Activated naive CD4-positive, alpha-beta T cell treated with anti-CD3 and anti-CD28 coated beads for 36 hours (primary cell): ENCODE results near the gene KYNU. TPM values are rescaled to one million over a fixed set of nuclear protein-coding genes. Genes with fewer than 3 reads are reported as not detected.
"Not testable (repeated sequence)": the region's sequence is repeated elsewhere in the genome, so short reads cannot be mapped to it uniquely, and the experiment has no call there.

Experiments used
- CTCF ChIA-PET: fragments of 350-600 bp; sonication (Branson Sonifier 250); formaldehyde crosslinking; loops from one replicate; lab custom pipeline; 2021; ENCODE audit warnings: antibody characterized with exemption; lab: Charles Lee
- DNase-seq: peaks from one replicate; pipeline ENCODE4 v3.0.0-alpha.2; 2020
- H3K27ac Mint-ChIP-seq: one replicate; pipeline ENCODE4 v1.8.0; 2021; ENCODE audit warnings: mild to moderate bottlenecking, mixed read lengths
- H3K27me3 Mint-ChIP-seq: one replicate; pipeline ENCODE4 v1.8.0; 2021; ENCODE audit warnings: low read depth, mixed read lengths
- H3K36me3 Mint-ChIP-seq: one replicate; pipeline ENCODE4 v1.8.0; 2021; ENCODE audit warnings: low read depth, mixed read lengths
- H3K4me1 Mint-ChIP-seq: one replicate; pipeline ENCODE4 v1.8.0; 2021; ENCODE audit warnings: low read depth, mixed read lengths
- H3K4me3 Mint-ChIP-seq: one replicate; pipeline ENCODE4 v1.8.0; 2021; ENCODE audit warnings: mild to moderate bottlenecking, moderate library complexity, mixed read lengths
- H3K9me3 Mint-ChIP-seq: one replicate; pipeline ENCODE4 v1.8.0; 2021; ENCODE audit warnings: mixed read lengths
- intact Hi-C: fragments of 100-400 bp; cut with micrococcal nuclease; formaldehyde crosslinking; loops from one replicate; pipeline ENCODE4 v1.15.1; 2023
- total RNA-seq, 2 experiments: library from RNA; stranded (reverse); gene quantifications; one replicate each; pipeline ENCODE4 v1.2.3, GENCODE V29; 2021

KYNU gene
- total RNA-seq, 2 experiments from 2014 or later: not detected

- intact Hi-C loops: no loop called here
- Mint-ChIP-seq H3K27ac (no peak overlapping the region), H3K36me3 (no peaks in the 10 kb centered on the region), H3K9me3 (no peaks in the 10 kb centered on the region), H3K27me3 (no peaks in the 10 kb centered on the region), H3K4me3 (no peak overlapping the region), H3K4me1 (no peaks in the 10 kb centered on the region)
- no peak for DNase-seq
- CTCF ChIA-PET: interaction anchor here (0.5 to 0.6 kb wide), 2 partner anchors 199 to 1376 kb away, joined by 5 to 6 read pairs; no protein-coding TSS in a partner anchor
These were observed 3.1 kb upstream of the KYNU start for GRCh38 chr2:142874293-142874814.

- Mint-ChIP-seq H3K36me3 (no peaks in the 10 kb centered on the region), H3K9me3 (no peaks in the 10 kb centered on the region), H3K27ac (no peak overlapping the region), H3K4me1 (no peaks in the 10 kb centered on the region), H3K4me3 (no peak overlapping the region), H3K27me3 (no peaks in the 10 kb centered on the region)
- intact Hi-C loops: no loop called here
- CTCF ChIA-PET: interaction anchor here (0.5 to 0.6 kb wide), 2 partner anchors 200 to 1376 kb away, joined by 5 to 6 read pairs; no protein-coding TSS in a partner anchor
- no peak for DNase-seq
These were observed 2.5 kb upstream of the KYNU start for GRCh38 chr2:142875010-142875409.

- CTCF ChIA-PET: no interaction called here
- H3K27me3 Mint-ChIP-seq: no peaks in the 10 kb centered on the region
- H3K36me3 Mint-ChIP-seq: no peaks in the 10 kb centered on the region
- no peaks in the 10 kb centered on the region for H3K4me1 Mint-ChIP-seq
- H3K27ac Mint-ChIP-seq: no peak overlapping the region
- no peaks in the 10 kb centered on the region for H3K9me3 Mint-ChIP-seq
- intact Hi-C loops: no loop called here
- DNase-seq: no peak
- H3K4me3 Mint-ChIP-seq: no peak overlapping the region
These were observed 1.8 kb upstream of the KYNU start for GRCh38 chr2:142875652-142876051.

- Mint-ChIP-seq H3K27me3 (no peaks in the 10 kb centered on the region), H3K27ac (no peak overlapping the region), H3K9me3 (no peaks in the 10 kb centered on the region), H3K36me3 (no peaks in the 10 kb centered on the region), H3K4me3 (no peak overlapping the region), H3K4me1 (no peaks in the 10 kb centered on the region)
- DNase-seq: no peak
- CTCF ChIA-PET: no interaction called here
- intact Hi-C loops: no loop called here
These were observed 1.0 kb upstream of the KYNU start for GRCh38 chr2:142876423-142876822.

- H3K27me3 Mint-ChIP-seq: no peaks in the 10 kb centered on the region
- intact Hi-C loops: no loop called here
- CTCF ChIA-PET: no interaction called here
- no peaks in the 10 kb centered on the region for H3K36me3 Mint-ChIP-seq
- DNase-seq: no peak
- no peaks in the 10 kb centered on the region for H3K9me3 Mint-ChIP-seq
- no peak overlapping the region for H3K4me3 Mint-ChIP-seq
- H3K4me1 Mint-ChIP-seq: no peaks in the 10 kb centered on the region
- H3K27ac Mint-ChIP-seq: no peak overlapping the region
These were observed 691 bp downstream of the KYNU start for GRCh38 chr2:142878031-142878678.

- Mint-ChIP-seq H3K9me3 (no peaks in the 10 kb centered on the region), H3K27me3 (peaks cover 3% of the 10 kb centered on the region), H3K36me3 (no peaks in the 10 kb centered on the region), H3K27ac (no peak overlapping the region), H3K4me1 (no peaks in the 10 kb centered on the region), H3K4me3 (no peak overlapping the region)
- CTCF ChIA-PET: no interaction called here
- intact Hi-C loops: no loop called here
- no peak for DNase-seq
These were observed 1.7 kb downstream of the KYNU start for GRCh38 chr2:142879151-142879550.

GRCh38 chr2:142880279-142880678, 2.8 kb downstream of the KYNU start:
- no peak for DNase-seq
- Mint-ChIP-seq H3K9me3 (no peaks in the 10 kb centered on the region), H3K27ac (no peak overlapping the region), H3K27me3 (peaks cover 3% of the 10 kb centered on the region), H3K36me3 (no peaks in the 10 kb centered on the region), H3K4me1 (no peaks in the 10 kb centered on the region), H3K4me3 (no peak overlapping the region)
- intact Hi-C loops: no loop called here
- CTCF ChIA-PET: no interaction called here

GRCh38 chr2:142881619-142882018, 4.2 kb downstream of the KYNU start:
- peaks cover 3% of the 10 kb centered on the region for H3K27me3 Mint-ChIP-seq
- intact Hi-C loops: no loop called here
- no peaks in the 10 kb centered on the region for H3K4me1 Mint-ChIP-seq
- no peak for DNase-seq
- no peaks in the 10 kb centered on the region for H3K36me3 Mint-ChIP-seq
- no peak overlapping the region for H3K4me3 Mint-ChIP-seq
- H3K9me3 Mint-ChIP-seq: no peaks in the 10 kb centered on the region
- H3K27ac Mint-ChIP-seq: no peak overlapping the region
- CTCF ChIA-PET: interaction anchor here (0.6 kb wide), 1 partner anchor 283 kb away, joined by 4 read pairs; no protein-coding TSS in a partner anchor

GRCh38 chr2:142882500-142882899, 5.0 kb downstream of the KYNU start:
- H3K4me3 Mint-ChIP-seq, DNase-seq, H3K36me3 Mint-ChIP-seq, H3K27ac Mint-ChIP-seq, H3K9me3 Mint-ChIP-seq, H3K27me3 Mint-ChIP-seq, intact Hi-C loops, H3K4me1 Mint-ChIP-seq: not testable (repeated sequence)
- CTCF ChIA-PET: interaction anchor here (0.7 kb wide), 1 partner anchor 112 kb away, joined by 4 read pairs; no protein-coding TSS in a partner anchor

GRCh38 chr2:142883526-142883925, 6.1 kb downstream of the KYNU start:
- Mint-ChIP-seq H3K36me3 (no peaks in the 10 kb centered on the region), H3K27me3 (peaks cover 3% of the 10 kb centered on the region), H3K27ac (no peak overlapping the region), H3K9me3 (no peaks in the 10 kb centered on the region), H3K4me1 (no peaks in the 10 kb centered on the region), H3K4me3 (no peak overlapping the region)
- intact Hi-C loops: no loop called here
- no peak for DNase-seq
- CTCF ChIA-PET: no interaction called here

- no peaks in the 10 kb centered on the region for H3K9me3 Mint-ChIP-seq
- H3K4me3 Mint-ChIP-seq: no peak overlapping the region
- CTCF ChIA-PET: no interaction called here
- peaks cover 3% of the 10 kb centered on the region for H3K27me3 Mint-ChIP-seq
- H3K4me1 Mint-ChIP-seq: no peaks in the 10 kb centered on the region
- no peak for DNase-seq
- no peak overlapping the region for H3K27ac Mint-ChIP-seq
- intact Hi-C loops: no loop called here
- H3K36me3 Mint-ChIP-seq: no peaks in the 10 kb centered on the region
These were observed 8.1 kb downstream of the KYNU start for GRCh38 chr2:142885543-142885942.

- intact Hi-C loops: no loop called here
- no peak for DNase-seq
- peaks cover 2% of the 10 kb centered on the region for H3K27me3 Mint-ChIP-seq
- H3K9me3 Mint-ChIP-seq: no peaks in the 10 kb centered on the region
- CTCF ChIA-PET: no interaction called here
- H3K4me1 Mint-ChIP-seq: no peaks in the 10 kb centered on the region
- no peaks in the 10 kb centered on the region for H3K36me3 Mint-ChIP-seq
- no peak overlapping the region for H3K27ac Mint-ChIP-seq
- no peak overlapping the region for H3K4me3 Mint-ChIP-seq
These were observed 15.3 kb downstream of the KYNU start for GRCh38 chr2:142892715-142893114.

- CTCF ChIA-PET: no interaction called here
- H3K4me3 Mint-ChIP-seq: no peak overlapping the region
- no peaks in the 10 kb centered on the region for H3K9me3 Mint-ChIP-seq
- no peak overlapping the region for H3K27ac Mint-ChIP-seq
- intact Hi-C loops: no loop called here
- peaks cover 2% of the 10 kb centered on the region for H3K27me3 Mint-ChIP-seq
- H3K36me3 Mint-ChIP-seq: no peaks in the 10 kb centered on the region
- H3K4me1 Mint-ChIP-seq: no peaks in the 10 kb centered on the region
- no peak for DNase-seq
These were observed 15.8 kb downstream of the KYNU start for GRCh38 chr2:142893241-142893640.
